Lower leg skin (tissue), 4 donors: ENCODE results near the gene ACAP1. TPM values are rescaled to one million over a fixed set of nuclear protein-coding genes. Genes with fewer than 3 reads are reported as not detected.
A peak's percentile ranks its signal among the peaks of the same experiment; 100 is the strongest.

Source experiments
- DNase-seq, 2 donors: peaks; one replicate each; pipeline ENCODE4 v3.0.0-alpha.2; 2019; ENCODE audit warnings: low spot score in 2 of 2
- H3K4me3 ChIP-seq: fragments of 200-600 bp; sonication (generic); 2 replicates; pipeline ENCODE4 v1.5.1; 2017; ENCODE audit warnings: mild to moderate bottlenecking, low read depth; ENCODE audit not compliant: poor library complexity, severe bottlenecking
- POLR2A ChIP-seq, 2 donors: fragments of 450-650 bp; IDR thresholded peaks; one replicate each; pipeline ENCODE4 v1.6.1; 2016 to 2017; ENCODE audit warnings: antibody characterized with exemption in 2 of 2, mild to moderate bottlenecking in 1 of 2, moderate library complexity in 1 of 2
- WGBS, 2 donors: methylation state at CpG; one replicate each; pipeline ENCODE4 v1.1.5; 2018; 5-methylcytosine and 5-hydroxymethylcytosine counted together
- intact Hi-C: fragments of 100-400 bp; cut with DNase I; formaldehyde crosslinking; loops from one replicate; pipeline ENCODE4 v1.15.0; 2023; ENCODE audit warnings: low total_unique reads
- total RNA-seq, 4 donors: library from RNA; depleted of rRNA; stranded (reverse); fragments of >200 nt; gene quantifications; one replicate each; pipeline ENCODE4 v1.1.0, GENCODE V29; 2016
- TF ChIP-seq, protein P1 (sequence below), 3 donors: fragments of 450-650 bp; IDR thresholded peaks; one replicate each; pipeline ENCODE4 v1.5.1; 2016; ENCODE audit warnings: antibody characterized with exemption in 3 of 3, mild to moderate bottlenecking in 3 of 3, moderate library complexity in 2 of 3

ACAP1 gene
- total RNA-seq, 4 donors from 2014 or later: 2.9 to 5.6 (median 3.8) TPM

DNA sequence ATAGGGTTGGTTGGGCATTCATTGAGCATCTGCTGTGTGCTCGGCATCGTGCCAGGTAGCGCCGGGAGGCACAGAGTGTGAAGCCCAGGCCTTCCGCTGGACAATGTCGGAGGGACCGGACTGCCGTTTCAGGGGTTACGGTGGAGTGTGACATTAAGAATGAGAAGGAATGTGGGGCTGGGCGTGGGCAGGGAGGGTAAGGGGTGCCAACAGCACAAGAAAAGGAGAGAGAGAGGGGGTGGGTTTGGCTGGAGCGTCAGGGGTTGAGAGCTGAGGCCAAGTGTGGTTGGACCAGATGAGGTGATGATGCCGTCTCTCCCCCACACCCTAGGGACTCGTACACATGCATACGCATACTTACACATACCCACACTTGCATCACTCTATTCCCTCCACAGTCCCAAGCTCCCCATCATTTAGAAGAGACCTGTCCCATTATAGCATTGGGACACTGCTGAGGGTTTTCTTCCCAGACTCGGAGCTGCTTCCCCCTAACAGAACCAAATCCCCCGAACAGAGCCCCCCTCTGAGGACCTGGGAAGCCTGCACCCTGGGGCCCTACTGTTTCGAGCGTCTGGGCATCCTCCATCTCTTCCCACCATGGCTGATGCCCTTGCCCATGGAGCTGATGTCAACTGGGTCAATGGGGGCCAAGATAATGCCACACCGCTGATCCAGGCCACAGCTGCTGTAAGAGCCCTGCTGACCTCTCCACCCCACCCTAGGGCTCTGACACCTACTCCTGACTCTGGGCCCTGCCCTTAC is 12.3 kb downstream of the ACAP1 start:
- 54 to 61% methylated on average over 19 of the region's 19 CpGs for WGBS, 2 donors
- TF ChIP-seq POLR2A (IDR thresholded peaks at IDR 0.05): no peak
- TF ChIP-seq, protein P1, sequence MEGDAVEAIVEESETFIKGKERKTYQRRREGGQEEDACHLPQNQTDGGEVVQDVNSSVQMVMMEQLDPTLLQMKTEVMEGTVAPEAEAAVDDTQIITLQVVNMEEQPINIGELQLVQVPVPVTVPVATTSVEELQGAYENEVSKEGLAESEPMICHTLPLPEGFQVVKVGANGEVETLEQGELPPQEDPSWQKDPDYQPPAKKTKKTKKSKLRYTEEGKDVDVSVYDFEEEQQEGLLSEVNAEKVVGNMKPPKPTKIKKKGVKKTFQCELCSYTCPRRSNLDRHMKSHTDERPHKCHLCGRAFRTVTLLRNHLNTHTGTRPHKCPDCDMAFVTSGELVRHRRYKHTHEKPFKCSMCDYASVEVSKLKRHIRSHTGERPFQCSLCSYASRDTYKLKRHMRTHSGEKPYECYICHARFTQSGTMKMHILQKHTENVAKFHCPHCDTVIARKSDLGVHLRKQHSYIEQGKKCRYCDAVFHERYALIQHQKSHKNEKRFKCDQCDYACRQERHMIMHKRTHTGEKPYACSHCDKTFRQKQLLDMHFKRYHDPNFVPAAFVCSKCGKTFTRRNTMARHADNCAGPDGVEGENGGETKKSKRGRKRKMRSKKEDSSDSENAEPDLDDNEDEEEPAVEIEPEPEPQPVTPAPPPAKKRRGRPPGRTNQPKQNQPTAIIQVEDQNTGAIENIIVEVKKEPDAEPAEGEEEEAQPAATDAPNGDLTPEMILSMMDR (IDR thresholded peaks at IDR 0.05): no peak
- H3K4me3 ChIP-seq: no peak overlapping the region
- peak in 1 of 2 donors; percentile 90 for DNase-seq
- intact Hi-C loops: no loop called here

DNA sequence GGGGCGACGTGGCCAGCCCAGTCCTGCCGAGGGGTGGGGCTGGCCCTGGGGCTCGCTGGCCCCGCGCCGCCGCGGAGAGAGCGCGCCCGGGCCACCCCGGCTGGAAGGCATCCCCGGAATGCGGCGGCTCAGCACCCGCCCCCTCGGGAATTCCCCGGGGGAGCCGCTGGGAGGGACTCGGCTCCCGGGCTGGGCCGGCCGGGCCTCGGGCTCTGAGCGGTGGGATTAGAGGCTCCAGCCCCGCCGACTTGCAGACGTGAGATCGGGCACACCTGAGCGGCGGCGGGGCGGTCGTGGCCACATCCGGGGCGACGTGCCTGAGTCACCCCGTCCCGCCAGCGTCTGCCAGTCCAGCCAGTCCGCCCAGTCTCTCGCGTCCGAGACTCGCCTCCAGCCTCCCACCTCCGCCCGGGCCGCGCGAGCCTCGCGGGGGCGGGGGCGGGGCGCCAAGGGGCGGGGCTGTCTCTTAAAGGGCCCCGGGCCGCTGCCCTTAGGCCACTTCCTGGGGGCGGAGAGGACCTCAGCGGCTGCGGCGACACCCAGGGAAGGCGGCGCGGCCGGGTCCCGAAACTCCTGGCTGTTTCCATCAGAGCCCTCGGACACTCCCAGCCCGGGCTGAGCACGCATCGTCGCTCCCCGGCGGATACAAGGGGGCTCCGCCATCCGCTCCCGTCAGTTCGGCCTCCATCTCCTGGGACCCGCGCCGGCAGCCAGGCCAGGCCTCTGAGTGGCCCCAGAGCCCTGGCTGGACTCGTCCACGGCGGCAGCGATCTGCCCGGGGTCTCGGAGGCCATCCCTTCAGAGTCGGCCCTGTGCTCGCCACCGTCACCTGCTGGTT is 15.6 kb downstream of the ACAP1 start, which contains the start of gene KCTD11:
TSS of gene KCTD11 (plus strand) at position 498 of the 838 bp plus-strand sequence.
- 2 to 7% methylated on average over 17 to 33 of the region's 91 CpGs for WGBS, 2 donors
- DNase-seq: peak; percentile 84 to 98
- peak within 1 kb of the TSS; percentile 78 for H3K4me3 ChIP-seq
- intact Hi-C loops: loop anchor here (10.0 kb wide), 1 partner anchor 203 kb away; the partner anchor contains the start of gene TNFSF13
- TF ChIP-seq, protein P1 (IDR thresholded peaks at IDR 0.05): no peak
- no peak for TF ChIP-seq POLR2A (IDR thresholded peaks at IDR 0.05)

GRCh38 chr17:7352503-7352889 is 16.2 kb downstream of the ACAP1 start:
- TF ChIP-seq POLR2A (IDR thresholded peaks at IDR 0.05): no peak
- TF ChIP-seq, protein P1 (IDR thresholded peaks at IDR 0.05): no peak
- intact Hi-C loops: loop anchor here (10.0 kb wide), 1 partner anchor 202 kb away; the partner anchor contains the start of gene TNFSF13
- DNase-seq: no peak
- WGBS, 2 donors: 22 to 31% methylated on average over 10 of the region's 10 CpGs
- peak overlapping the region; percentile 78 for H3K4me3 ChIP-seq

- intact Hi-C loops: loop anchor here (10.0 kb wide), 1 partner anchor 202 kb away; the partner anchor contains the start of gene TNFSF13
- WGBS, 2 donors: 87 to 88% methylated on average over 37 of the region's 37 CpGs
- no peak for TF ChIP-seq POLR2A (IDR thresholded peaks at IDR 0.05)
- TF ChIP-seq, protein P1 (IDR thresholded peaks at IDR 0.05): no peak
- DNase-seq: no peak
- H3K4me3 ChIP-seq: peak overlapping the region; percentile 78
Measured at GRCh38 chr17:7352910-7353635, 16.7 kb downstream of the ACAP1 start.

DNA sequence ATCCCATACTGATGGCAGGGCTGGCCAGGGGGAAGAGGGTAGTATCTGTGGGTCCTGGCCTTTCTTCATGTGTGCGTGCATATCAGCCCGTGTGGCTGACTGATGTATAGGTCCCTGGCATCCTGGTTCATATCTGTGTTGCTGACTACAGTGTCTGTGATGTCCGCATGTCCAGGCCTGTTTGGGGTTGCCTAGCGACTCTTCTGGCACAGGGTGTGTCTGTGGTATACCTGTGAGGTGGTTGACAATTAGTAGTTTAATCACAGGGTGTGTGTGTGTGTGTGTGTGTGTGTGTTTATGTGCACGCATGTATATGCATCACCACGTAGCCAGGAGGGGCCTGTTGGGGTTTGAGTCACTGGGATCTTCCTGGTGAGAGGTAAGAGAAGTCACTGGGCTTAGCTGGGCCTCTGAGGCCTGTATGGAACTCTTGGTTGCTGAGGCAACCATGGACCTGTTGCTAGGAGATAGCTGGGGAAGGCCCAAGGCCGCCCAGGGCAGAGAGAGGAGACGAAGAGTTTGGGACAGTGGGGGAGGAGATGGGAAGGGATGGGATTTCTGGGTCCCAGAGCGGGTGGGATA is 18.0 kb downstream of the ACAP1 start:
- TF ChIP-seq, protein P1 (IDR thresholded peaks at IDR 0.05): no peak
- WGBS, 2 donors: 33 to 45% methylated on average over 9 of the region's 9 CpGs
- intact Hi-C loops: loop anchor here (10.0 kb wide), 1 partner anchor 200 kb away; the partner anchor contains the start of gene TNFSF13
- H3K4me3 ChIP-seq: no peak overlapping the region
- DNase-seq: peak in 1 of 2 donors; percentile 81
